GM19438 (cell line): ENCODE measurements around the gene P2RY2.
A peak's percentile ranks its signal among the peaks of the same experiment; 100 is the strongest.

Experiments used
- ATAC-seq: cut with Tn5 transposase; IDR thresholded peaks from one replicate; pipeline ENCODE4 v1.9.1; 2021; ENCODE audit warnings: low read depth; ENCODE audit not compliant: unreplicated experiment

The P2RY2 gene

DNA sequence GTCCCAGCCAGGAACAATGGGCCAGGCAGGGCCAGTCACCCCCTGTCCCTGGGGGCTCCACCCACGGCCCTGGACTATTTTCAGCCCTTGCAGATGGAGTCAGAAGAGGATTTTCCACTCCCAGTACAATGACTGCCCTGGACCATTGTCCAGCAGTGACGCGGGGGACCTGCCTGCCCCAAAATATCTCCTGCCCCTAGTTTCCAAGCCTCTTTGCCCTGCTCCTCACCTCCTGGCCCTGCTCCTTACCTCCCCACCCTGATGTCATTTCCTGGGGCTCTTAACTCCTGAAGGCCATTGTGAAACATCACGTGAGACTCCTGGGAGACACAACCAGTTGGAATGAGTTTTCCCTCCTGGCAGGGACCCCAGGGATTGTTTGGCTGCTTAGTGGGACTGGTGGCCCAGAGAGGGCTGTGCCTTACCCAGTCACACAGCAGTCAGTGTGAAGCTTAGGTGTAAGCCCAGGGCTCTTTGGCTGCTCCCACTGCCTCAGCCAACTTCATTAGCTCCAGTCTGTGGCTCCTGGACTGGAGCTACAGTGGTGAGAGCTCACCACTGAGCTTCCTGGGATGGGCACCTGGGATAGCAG is 22.2 kb downstream of the P2RY2 start:
- ATAC-seq = no peak

DNA sequence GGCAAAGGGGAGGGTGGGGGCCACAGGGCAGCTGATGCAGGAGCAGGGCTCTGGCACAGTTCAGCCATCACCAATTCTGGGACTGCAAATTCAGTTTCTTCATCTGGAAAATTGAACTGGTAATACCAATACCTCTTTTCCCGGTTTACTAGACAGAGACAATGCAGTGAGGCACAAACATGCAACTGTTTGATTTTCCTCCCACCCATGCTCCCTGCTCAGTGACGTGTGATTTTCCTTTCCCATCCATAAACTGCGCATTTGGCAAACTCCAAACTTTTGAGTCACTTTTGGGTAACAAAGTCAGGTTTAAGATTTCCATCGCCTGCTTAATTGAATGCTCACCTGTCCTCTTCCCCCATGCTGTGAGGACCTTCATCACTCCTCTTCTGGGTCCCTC is 23.2 kb downstream of the P2RY2 start:
- ATAC-seq = no peak

DNA sequence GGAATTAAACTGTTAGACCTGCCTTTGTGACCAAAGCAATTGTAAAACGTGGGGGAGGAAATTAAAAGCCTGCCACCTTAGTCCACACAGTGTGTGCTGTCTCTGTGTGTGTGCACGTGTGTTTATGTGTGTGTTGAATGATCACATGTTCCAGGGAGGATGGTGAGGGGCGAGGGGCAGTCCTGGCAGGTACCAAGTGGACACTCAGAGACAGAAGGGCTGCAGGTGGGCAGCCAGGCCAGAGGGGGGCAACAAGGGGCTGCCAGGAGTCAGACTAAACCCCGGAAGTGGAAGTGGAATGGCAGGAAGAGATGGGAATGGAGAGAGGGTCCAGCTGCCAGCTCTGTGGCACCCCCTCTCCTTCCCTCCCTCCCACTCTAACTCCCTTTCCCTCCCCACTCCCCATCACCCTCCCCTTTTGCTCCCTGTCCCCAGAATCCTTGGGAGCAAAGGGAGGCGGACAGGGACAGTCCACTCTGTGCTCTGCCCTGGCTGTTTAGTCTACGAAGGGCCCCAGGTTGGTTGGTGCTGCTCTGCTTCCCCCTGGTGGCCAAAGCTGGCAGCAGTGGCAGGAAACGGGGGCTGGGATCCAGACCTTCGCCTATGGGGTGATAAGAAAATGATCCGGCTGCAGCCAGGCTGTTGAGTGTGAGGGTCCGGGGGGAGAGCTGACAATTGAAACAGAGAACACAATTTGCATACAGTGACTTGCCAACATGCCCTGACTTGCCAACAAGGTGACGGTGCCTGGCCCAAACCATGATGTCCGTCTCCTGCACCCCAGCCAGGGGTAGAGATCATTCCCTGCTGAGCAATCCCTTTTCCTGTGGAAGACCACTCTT is 24.4 kb downstream of the P2RY2 start:
- no peak for ATAC-seq

DNA sequence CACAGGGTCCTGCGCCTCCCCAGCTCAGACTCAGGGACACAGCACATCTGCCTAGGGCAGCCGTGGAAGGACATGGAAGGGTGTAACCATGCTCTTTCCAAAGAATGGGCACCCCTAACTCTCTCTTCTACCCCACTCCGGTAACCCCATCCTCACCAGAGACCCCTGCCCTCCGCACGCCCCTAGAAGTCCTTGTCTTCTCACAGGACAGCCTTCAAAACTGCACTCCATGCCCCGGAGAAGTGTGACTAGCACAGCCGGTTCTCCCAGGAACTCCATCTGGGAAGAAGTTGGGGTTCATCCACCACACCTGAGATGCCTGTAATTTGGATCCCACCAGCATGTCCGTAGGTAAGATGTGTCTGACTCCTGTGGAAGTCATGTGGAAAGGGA is 25.0 kb downstream of the P2RY2 start:
- no peak for ATAC-seq

DNA sequence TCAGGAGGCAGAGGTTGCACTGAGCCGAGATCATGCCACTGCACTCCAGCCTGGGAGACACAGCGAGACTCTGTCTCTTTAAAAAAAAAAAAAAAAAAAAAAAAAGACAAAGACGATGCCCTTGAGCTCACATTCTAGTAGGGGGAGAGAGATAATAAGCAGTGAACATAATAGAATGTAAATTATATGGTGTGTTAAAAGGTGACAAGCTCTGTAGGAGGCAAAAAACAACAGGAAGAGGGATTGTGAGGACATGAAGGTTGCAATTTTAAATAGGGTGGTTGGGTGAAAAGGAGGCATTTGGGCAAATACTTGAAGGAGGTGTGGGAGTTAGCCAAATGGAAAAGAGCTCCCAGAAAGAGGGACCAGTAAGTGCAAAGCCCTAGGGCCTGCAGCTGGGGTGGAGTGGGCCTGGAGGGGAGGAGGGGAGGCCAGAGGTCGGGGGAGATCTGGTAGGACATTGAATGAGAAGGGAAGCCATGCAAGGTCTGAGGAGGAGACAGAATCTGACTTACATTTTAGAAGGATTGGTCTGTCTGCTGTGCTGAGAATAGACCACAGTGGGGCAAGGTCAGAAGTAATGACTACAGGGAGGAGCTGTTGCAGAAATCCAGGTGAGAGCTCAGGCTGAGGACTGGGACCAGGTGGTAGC is 26.6 kb downstream of the P2RY2 start:
- ATAC-seq = no peak

DNA sequence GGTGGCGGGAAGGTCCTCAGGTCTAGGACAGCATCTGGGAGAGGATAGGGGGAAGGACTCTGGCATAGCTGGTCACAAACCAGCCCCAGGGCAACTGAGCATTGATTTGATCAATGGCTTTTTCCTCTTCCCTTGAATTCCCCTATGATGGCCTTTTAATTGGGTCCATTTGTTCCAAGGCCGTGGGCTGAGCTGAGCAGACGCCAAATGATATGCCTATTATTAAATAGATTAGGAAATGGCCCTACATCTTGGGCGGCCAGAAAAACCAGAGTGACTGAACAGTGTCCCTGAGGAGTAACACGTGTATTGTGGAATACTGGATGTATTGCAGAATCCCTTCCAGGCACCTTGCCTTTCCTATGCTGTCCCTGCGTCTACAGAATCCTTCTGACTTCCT is 27.4 kb downstream of the P2RY2 start:
- no peak for ATAC-seq

DNA sequence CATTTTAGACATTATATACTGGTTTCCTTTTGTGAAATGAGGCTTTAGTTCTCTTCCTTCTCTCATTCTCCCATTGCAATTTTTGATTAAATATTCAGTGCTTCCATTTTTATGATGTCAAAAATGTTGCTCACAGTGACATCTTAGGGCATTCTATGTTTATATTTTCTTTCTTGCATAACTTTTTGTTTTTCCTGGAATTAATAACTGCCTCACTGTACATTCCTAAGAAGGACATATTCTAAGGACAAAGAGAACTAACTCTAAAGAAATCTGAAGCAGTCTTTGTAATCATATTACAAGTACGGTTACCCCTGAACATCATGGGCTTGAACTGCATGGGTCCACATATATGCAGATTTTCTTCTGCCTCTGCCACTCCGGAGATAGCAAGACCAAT is 28.2 kb downstream of the P2RY2 start:
- no peak for ATAC-seq

DNA sequence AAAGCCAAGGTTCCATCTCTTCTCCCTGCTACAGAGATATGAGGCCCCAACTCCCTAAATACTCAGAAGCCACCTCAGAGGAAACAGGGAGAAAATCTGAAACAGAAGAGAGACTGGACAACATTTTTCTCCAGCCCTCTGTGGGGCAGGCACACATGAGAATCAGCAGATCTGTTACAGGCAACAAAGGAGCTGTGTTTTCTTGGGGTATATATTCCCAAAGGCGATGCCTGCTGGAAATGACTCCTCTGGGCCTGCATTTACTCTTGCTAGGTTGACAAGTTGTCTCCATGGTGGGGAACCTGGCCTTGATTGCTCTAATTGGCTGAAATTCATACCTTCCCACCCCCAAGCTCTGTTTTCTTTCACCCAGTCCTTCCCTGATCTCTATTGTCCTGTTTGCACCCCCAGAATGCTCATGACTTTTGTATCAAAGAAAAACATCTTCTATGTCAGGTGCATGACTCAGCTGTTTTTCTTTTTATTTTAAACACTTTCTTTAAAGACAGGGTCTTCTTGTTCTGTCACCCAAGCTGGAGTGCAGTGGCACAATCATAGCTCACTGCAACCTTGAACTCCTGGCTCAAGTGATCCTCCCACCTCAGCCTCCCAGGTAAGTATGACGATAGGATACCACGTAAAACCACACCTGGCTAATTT is 30.6 kb downstream of the P2RY2 start:
- no peak for ATAC-seq

DNA sequence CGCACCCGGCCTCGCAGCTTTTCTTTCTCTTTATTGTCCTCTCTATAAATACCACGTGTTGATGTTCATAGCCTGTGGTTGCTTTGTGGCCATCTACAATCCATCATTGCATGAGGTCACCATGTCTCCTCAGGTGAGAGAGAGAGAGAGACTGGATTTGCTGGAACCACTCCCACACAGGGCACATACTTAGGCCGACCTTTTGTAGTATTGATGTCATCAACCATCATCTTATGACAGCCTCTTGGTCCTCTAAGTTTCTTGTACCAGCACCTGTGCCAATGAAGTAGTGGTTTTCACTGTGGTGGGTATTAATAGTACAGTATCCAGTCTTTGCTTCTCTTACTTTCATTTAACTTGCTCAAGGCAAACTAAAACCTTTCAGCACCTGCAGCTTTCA is 31.2 kb downstream of the P2RY2 start:
- peak; percentile 68 for ATAC-seq

DNA sequence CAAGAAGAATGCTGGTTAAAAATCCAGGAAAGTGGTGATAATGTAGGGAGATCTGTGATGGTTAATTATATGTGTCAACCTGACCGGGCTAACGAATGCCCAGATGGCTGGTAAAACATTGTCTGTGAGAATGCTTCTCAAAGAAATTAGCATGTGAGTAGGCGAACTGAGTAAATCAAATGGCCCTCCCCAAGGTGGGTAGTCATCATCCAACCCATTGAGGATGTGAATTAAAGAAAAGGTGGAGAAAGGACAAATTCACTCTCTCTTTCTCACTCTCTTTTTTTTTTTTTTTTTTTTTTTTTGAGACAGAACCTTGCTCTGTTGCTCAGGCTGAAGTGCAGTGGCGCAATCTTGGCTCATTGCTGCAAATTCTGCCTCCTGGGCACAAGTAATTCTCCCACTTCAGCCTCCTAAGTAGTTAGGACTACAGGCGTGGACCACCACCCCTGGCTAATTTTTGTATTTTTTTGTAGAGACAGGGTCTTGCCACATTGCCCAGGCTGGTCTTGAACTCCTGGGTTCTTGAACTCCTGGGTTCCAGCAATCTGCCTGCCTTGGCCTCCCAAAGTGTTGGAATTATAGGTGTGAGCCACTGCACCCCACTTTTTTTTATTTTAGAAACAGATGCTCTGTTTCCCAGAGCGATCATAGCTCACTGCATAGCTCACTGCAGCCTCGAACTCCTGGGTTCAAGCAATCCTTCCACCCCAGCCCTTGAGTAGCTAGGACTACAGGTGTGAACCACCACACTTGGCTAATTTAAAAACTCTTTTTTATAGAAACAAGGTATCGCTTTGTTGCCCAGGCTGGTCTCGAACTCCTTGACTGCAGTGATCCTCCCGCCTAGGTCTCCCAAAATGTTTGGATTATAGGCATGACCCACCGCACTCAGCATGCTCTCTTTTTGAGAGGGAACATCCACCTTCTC is 32.0 kb downstream of the P2RY2 start:
- no peak for ATAC-seq

DNA sequence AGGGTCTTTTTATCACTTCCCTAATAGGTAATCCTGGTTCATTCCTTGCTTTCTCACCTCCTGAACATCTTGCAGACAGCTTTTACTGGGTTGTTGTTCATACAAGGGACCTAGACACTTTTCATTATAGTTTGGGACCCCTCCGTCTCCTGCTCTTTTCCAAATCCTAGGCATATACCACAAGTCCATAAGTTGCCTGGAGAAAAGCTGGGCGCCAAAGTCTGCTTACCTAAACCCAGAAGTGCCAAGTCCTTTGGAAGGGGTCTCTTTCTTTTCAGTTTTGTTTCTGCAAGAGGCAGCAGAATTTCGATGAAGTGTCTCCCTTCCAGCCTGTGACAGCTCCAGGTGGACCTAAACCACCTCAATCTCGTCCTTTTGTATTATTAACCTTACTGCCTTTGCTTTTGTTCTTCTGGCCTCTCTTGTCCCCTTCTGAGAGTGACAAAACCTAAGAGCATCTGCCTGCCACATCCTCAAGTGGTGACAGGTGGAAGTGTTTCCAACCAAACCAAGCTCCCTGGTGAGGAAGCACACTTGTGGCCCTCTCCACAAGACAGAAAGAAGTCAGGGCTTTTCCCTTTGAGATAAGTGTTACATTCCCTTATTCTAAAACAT is 34.6 kb downstream of the P2RY2 start:
- no peak for ATAC-seq

DNA sequence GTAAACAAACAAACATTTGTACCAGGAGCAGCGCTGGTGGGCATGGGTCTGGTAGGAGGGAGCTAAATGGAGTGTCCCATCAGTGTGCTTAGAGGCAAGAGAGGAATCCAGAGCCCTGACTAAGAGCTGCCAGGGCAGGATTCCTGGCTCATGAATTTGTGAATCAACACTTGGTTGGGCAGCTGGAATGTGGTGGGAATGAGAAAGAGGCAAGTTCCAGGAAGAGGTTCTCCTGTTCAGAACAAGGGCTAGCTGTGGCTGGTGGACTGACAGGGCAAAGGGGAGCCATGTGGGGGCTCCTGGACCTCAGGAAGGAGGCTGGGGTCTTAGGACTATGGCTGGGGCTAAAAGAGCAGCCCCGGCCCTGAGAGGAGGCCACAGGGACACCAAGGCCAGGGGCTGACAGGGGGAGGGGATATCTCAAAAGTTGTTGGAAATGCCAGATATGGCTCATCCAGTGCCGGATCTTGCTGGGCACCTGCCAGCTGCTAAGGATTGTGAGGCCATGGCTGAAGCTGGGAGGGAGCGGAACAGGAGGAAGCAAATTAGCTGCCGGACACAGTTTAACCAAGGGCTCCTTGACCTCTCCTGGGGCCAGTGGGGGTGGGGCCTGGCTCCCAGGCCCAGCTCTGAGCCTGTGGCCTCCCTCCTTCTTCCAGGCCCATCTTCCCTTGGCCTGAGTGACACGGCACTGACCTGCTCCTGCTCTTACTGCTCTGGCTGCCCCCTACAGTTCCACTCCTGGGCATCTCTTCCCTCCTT is 39.4 kb downstream of the P2RY2 start:
- ATAC-seq = no peak

DNA sequence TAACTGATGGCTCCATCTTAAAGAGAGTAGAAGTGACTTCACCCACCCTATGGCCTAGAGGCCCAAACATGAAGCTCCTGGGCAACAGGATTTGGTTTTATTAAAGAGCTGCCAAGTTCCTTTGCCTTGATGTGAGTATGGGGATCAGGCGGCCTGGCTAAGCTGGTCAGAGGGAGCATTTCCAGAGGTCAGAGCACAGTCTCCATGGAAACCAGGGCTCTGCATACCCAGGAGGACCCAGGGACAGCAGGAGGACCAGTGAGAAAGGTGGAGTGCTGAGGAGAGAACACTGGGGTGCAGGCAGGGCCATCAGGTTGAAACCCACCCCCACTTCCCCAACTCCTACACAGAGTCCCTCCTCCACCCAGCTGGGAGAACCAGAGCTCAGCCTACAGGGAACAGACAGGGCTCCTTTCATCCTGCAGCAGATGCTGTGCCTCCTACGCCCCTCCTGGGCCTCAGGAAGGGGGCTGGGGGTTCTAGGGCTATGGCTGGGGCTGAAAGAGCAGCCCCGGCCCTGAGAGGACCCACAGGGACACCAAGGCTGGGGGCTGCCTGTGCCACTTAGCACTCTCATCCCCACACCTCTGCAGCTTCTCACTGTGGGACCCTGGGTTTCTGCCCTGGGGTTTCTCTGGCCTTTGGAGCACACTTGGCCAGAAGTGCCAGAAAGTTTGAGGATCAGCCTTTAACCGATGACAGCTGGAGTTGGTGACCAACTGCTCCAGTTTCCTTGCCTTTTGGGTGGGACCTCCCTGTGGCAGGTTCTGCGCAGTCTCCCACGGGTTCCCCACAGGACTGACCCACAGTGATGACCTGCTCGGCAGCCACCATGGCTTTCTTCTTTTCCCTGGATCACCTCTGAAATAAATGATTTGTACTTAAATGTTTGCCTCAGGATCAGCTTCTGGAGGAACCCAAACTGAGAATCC is 40.3 kb downstream of the P2RY2 start:
- no peak for ATAC-seq

DNA sequence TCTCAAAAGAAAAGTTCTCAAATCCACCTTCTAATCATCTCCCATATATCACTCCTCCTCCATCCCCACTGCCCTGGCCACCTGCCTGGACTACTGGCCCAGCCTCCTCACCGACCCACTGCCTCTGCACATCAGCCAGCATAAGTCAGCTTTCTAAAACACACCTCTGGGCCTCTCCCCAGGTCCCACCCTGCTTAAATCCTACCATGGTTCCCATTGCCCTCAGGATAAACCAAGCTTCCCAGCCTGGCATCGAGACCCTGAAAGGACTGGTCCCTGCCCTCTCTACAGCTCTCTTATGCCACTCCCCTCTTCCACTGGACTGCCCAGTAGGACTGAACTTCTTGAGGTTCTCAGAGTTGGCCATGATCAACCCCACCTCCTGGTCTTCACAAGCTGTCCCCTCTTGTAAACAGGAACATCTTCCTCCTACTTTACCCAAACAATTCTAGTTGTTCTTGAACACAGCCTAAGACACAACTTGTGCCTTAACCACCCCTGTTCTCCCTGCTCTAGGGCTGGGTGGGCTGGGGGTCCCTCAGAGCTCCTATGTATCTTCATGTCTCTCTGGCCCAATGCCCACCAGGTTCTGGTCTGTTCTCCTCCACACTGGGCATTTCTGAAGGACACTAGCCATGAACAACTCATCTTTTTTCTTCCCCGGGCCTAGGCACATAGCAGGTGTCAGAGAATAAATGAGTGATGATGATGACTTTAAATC is 41.5 kb downstream of the P2RY2 start:
- no peak for ATAC-seq

DNA sequence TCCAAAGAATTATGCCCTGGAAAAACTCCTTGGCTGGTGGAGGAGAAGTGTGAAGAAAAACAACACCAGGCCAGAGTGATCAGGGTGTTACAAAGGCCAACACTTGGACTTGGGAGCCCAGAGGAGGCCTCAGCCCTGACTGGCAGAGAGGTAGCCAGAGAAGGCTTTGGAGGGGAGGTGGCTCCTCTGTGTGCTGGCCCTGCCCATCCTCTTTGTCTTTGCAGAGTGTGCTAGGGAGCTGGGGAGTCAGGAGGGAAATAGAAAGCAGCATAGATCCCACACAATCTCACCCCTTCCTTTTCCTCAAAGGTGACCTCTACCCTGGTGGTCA is 42.0 kb downstream of the P2RY2 start:
- ATAC-seq = no peak

DNA sequence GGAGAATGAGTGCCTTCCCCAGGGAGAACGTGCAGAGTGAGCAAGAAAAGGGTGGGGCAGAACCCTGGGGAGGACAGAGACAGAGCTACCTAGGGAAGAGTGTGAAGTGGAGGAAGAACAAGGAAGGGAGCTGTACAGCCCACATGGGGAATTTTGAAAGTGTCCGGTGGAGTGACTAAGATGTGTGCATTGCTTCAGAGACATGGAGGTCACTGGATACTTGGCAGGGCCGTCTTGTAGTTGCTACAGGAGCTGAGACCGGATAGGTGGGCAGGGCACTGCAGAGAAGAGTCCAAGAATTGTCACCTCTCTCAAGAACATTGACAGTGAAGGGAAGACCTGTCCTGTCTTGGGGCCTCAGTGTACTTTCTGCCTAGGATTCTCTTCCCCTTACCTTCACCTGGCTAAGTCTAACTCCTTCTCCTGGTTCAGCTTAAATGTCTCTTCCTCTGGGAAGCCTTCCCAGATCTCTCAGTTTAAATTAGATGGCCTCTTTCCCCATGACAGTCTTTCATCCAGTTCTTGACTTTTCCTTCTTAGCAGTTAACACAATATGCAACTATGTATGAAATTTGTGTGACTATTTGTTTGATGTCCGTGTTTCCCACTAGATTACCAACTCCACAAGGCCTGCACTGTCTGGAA is 44.9 kb downstream of the P2RY2 start:
- ATAC-seq = no peak

DNA sequence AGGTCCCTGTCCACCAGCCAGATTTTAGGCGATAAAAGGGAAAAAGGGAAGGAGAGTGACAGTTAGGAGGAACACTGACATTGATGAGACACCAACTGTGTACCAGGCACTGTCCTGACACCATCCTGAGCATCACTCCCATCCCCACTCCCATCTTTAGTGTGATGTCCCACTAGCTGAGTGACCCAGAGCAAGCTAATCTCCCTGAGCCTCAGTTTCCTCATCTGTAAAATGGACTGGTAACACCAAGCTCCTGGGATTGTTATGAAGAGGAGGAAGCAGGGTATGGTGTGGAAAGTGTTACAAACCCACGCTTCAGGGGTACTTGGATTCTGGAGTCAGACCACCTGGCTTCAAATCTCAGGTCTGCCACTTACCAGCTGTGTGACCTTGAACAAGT is 45.6 kb downstream of the P2RY2 start:
- no peak for ATAC-seq
